Posterior vena cava (tissue), 2 donors: ENCODE measurements around the gene NEGR1. TPM values are rescaled to one million over a fixed set of nuclear protein-coding genes. Genes with fewer than 3 reads are reported as not detected.

ENCODE experiments used
- DNase-seq: peaks from one replicate; pipeline ENCODE4 v3.0.0-alpha.2; 2020; ENCODE audit warnings: low spot score
- intact Hi-C, 2 donors: fragments of 100-400 bp; cut with DNase I; formaldehyde crosslinking; loops; one replicate each; pipeline versions ENCODE4 v1.14.1 to v1.14.2; 2022 to 2023
- total RNA-seq, 2 donors: library from RNA; stranded (reverse); fragmentation: NEBNext Ultra II Directional; extraction: Animal tissue kit (Norgen Biotek cat#: 25700); gene quantifications; one replicate each; pipeline ENCODE4 v1.2.1, GENCODE V29; 2021
- donor health status: DM: yes; HTN: yes; CAD: no.
- donor health status: DM: yes; HTN: yes; CAD: no.

Gene NEGR1
- total RNA-seq, 2 donors from 2014 or later = 25.7 to 27.9 TPM

DNA sequence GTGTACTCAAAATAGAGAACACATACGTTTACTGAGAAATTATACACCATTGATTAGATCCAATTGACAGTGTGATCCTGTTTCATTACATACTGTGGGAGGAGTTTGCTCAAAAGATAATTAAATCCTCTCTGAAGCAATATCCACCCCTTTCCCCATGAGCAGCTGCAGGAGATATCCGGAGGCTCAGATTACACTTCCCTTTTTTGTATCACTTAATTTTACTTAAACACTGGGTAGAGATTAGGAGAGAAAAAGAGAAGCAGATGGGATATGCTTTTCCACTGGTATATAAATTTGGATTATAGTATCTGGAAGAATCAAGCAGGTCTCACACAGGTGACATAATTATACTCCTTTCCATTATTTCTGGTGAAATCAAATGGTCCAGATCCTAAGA, 868.2 kb downstream of the NEGR1 start:
- no peak for DNase-seq
- intact Hi-C loops = no loop called here

DNA sequence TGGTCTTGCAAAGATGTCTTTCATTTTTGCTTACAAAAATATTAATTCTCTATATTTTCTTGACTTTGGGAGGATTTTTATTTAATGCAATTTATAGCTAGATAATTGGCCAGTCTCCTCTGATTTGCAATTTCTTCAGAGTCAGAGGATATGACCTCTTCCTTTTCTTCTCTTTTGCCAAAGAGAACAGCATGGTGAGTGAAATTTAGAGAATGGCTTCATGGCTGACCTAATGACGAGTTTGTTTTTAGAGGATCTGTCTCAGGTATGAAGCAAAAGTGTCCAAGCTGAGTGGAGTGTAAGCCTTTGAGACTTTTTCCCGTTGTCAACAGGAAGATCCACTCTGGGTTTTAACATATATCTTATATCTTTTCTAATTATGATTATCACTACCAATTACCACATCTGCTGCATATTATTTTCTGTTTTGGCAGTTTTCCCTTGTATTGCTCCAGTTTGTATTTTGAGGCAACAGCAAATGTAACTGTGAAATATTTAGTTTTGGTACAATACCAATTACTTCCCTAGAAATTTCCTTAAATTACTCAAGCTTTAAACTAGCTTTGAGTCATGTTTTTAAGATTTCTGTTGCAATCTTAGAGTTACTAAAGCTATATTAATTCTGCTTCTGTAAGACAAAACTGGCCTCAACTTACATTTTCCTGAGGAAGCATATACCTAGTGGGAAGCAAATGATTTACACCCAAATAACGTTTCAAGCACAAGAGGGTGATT, 868.7 kb downstream of the NEGR1 start:
- DNase-seq = no peak

DNA sequence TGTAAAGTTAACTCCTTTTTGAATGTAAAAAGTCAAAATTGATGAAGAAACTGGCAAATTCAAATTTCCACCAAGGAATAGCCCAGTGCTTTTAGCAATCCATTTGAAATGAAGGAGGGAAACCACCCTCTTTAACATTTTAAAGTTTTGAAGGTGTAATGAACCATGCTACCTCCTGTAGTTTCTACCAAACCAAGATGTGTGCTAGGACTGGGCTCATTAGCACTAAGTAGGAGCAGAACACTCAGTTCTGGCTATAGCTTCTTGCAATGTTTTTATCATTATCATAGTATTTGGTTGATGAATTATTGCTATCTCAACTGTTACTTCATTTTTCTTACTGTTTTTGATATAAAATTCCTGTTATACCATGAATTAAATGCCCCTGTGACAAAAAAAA, 882.3 kb downstream of the NEGR1 start:
- intact Hi-C loops = no loop called here
- no peak for DNase-seq

More for the DNA sequence above, 868.7 kb downstream of the NEGR1 start:
- intact Hi-C loops = no loop called here

DNA sequence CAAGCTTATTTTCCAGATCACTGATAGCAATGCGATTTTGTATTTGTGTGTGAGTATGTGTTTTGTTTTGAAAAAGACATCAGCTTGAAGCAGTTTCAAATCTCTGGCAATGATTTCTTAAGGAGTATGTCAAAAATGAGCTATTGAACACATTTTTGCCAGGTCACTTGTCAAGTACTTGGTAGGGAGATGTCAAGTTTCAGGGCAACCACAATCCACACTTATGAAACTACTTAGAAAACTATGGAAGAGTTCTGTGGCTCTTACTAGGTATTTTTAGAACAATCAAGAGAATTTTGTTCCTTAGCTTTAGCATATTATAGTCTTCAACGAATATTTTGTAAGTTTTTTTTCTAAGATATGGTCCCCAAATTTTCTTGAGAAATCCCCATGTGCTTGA, 882.7 kb downstream of the NEGR1 start:
- intact Hi-C loops = no loop called here

DNA sequence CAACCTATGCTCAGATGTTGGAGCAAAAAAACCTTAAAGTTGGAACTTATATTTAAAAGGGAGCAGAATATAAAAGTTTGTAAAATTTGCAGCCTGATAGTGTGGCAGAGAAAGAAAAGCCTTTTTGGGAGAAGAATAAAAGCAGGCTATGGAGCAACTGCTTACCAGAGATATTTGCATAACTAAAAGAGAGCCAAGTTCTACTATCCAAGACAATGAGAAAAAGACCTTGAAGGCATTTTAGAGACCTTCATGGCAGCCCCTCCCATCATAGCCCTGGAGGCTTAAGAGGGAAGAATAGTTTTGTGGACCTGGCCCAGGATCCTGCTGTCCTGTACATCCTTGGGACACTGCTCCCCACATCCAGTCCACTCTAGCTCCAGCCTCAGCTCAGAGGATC, 889.0 kb downstream of the NEGR1 start:
- DNase-seq = no peak
- intact Hi-C loops = no loop called here

More for the DNA sequence above, 882.7 kb downstream of the NEGR1 start:
- no peak for DNase-seq

DNA sequence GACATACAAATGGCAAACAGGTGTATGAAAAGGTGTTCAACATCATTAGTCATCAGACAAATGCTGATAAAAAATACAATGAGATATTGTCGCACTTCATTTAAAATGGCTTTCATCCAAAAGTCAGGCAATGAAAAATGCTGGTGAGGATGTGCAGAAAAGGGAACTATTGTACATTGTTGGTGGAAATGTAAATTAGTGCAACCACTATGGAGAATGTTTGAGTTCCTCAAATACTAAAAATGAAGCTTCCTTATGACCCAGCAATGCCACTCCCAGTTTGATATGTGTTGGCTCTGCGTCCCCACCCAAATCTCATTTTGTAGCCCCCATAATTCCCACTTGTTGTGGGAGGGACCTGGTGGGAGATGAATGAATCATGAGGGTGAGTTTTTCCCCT, 891.8 kb downstream of the NEGR1 start:
- intact Hi-C loops = no loop called here
- no peak for DNase-seq

DNA sequence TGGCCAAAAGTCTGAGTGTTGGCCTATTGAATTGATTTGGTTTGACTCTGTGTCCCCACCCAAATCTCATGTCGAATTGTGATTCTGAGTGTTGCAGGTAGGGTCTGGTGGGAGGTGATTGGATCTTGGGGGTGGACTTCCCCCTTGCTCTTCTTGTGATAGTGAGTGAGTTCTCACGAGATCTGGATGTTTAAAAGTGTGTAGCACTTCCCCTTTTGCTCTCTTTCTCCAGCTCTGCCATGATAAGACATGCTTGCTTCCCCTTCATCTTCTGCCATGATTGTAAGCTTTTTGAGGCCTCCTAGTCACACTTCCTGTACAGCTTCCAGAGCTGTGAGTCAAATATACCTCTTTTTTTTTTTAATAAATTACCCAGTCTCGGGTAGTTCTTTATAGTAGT, 904.5 kb downstream of the NEGR1 start:
- intact Hi-C loops = no loop called here
- no peak for DNase-seq

DNA sequence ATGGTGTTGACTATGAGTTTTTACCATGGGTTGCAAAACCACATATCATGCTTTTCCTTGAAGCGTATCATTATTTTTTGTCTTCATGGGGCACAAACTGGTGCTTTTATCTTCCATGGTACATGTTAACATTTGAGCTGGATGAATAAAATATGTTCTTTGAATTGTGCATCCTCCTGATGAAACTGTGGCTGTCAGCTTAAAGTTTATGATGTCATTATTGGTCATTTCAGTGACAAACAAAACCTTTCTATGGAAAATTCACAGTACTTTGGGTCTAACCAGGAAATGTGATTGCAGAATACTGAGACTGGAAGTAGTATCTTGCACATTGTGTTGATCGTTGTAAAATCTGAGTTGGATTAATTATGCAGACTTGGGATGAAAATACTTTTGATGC, 909.8 kb downstream of the NEGR1 start:
- intact Hi-C loops = no loop called here
- DNase-seq = no peak

DNA sequence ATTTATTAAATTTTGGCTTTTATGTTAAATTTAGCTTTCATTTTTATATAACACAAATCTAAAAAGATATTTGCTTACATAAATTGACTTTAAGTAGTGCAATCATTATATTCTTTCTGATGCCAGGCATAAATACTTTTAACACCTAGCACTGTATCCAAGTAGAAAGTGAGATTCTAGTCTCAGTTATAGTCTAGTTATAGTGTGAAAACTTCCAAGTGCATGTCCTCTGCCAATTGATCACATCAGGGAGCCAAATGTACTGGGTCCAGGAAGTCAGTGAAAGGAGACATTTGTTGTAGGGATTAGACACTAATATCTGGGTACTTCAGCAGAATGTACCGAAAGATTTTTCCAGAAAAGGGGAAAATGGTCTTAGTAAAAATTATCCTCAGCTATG, 910.8 kb downstream of the NEGR1 start:
- intact Hi-C loops = no loop called here
- DNase-seq = no peak

DNA sequence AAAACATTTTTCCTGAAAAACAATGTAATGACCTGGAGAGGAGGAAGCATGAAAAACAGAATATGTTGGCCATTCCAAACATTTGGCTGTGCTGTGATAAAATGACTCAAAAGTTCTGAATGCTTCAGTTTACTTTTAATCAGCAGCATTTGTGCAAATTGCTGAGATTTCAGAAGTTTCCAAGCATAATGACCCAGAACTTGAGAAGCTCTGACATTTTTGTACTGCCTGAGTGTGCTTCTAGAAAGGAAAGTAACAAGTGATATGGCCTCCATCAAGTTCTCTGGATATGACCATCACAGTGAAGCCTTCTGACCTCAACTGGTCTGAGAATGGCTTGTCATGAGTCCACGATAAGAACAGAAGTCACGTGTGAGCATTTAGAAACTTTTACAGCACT, 918.1 kb downstream of the NEGR1 start:
- intact Hi-C loops = no loop called here
- no peak for DNase-seq

DNA sequence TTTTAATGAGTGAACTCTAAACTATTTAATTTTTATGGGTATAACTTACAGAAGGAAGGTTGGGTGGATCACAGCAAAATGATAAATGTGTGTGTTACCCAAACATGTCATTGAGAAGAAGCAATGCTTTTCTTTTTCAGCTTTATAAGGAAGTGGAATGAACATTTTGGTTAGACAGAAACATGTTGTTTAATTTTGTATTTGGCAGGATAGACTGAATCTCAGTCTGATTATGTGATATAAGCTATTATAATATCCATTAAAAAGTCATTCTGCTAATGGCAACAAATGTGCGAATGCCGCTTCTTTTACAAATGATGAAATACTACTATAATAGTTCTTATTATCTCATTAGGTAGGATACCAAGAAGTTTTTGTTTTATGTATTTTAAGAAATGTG, 919.6 kb downstream of the NEGR1 start:
- intact Hi-C loops = no loop called here
- DNase-seq = no peak

DNA sequence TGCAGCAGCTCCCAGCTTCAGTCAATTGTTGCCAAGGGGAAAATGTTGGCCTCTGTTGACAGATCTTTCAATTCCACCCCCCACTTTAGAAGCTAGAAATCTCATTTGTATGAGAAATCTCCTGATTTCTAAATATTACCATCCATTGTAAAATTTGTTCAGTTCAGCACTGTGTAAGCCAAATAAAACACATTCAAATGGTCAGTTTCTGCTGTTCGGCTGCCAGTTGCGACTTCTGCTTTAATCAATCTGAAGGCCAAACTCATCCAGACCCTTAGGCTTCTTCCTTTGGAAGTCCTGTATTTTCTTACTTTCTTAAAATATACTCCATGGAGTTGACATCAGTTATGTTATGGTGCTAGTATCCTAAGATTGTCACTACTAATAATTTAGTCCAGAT, 920.3 kb downstream of the NEGR1 start:
- intact Hi-C loops = no loop called here

DNA sequence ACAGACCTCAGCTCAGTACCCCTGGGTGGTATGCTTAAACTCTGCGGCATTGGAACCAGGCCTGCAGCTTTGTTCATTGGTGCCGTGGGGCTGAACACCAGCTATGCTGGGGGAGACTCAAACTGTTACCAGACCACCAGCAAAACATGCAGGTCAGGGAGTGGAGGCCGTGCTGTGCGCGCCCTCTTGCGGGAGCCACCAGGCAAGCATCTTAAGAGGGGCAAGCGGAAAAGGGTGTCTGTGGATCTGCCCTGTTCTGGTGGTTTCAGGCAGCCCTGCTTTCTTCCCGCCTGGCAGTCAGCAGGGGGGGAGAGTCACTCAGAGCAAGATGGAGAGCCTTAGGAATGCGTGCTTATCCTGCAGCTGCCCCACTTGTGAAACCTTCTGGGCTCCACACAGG, 924.6 kb downstream of the NEGR1 start:
- intact Hi-C loops = no loop called here
- DNase-seq = no peak

More for the DNA sequence above, 920.3 kb downstream of the NEGR1 start:
- no peak for DNase-seq

DNA sequence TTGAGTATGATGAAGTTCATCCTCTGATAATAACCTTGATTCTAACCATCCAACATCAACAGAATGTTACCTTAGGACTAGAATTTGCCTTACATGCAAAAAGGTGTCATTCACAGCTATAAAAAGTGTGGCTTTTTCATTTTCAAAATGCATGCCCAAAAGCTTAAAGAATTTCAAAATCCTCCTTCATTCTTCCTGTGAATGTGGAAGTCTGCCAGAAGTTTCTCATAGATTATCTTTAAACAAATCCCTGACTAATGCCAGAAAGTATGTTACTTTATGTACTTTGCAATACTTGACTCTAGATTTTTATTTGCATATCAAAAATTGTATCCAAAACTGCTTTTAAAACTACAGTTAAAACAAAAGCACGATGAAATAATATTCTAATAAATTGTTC, 930.9 kb downstream of the NEGR1 start:
- intact Hi-C loops = no loop called here
- no peak for DNase-seq

DNA sequence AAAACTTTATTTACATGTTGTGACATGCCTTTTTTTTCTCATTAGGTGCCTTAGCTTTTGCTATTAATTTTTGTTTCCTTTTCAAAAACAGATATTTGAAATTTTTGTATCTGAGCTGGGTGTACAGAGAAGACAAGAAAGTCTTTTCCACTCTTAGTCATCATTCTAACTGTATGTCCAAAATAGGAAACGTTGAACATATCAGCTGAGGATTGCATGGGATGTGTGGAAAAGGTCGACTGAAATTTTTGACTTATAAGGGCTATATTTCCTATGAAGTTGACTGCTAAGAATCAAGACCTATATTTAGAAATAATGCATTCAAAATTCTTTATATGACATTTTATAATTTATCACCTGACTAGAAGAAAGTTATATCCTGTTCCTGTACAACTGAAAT, 931.5 kb downstream of the NEGR1 start:
- DNase-seq = no peak
- intact Hi-C loops = no loop called here

DNA sequence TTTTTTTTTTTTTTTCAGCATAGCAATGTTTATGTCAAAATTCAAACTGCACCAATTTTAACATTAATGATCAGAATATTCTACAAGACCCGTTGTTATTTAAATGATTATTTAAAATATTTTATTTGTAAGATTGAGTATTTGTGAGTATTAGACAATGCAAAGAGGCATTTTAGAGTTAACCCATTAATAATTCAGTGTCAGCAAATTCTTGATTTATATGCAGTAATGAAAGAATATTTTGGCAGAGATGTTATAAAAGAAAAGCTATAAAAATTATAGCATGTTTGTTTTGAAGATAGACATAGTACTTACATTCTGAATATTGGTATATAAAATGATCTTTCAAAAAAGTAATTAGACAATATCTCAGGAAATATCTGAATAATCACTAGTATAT, 932.0 kb downstream of the NEGR1 start:
- no peak for DNase-seq
- intact Hi-C loops = no loop called here
